GM18873 (cell line): ENCODE measurements around the gene ADIPOR1.
"Not testable (repeated sequence)": the region's sequence is repeated elsewhere in the genome, so short reads cannot be mapped to it uniquely, and the experiment has no call there.

Source experiments
- ATAC-seq: cut with Tn5 transposase; IDR thresholded peaks from one replicate; pipeline ENCODE4 v1.9.1; 2021; ENCODE audit warnings: mild to moderate bottlenecking, moderate library complexity, moderate number of reproducible peaks; ENCODE audit not compliant: unreplicated experiment, low FRiP score

Gene ADIPOR1

GRCh38 chr1:202941372-202941771 lies 16.7 kb downstream of the ADIPOR1 start:
- no peak for ATAC-seq

- ATAC-seq: no peak
These were observed 17.6 kb downstream of the ADIPOR1 start for GRCh38 chr1:202940561-202940960.

- ATAC-seq: no peak
These were observed 19.7 kb downstream of the ADIPOR1 start for GRCh38 chr1:202938287-202938925.

- not testable (repeated sequence) for ATAC-seq
These were observed 21.7 kb downstream of the ADIPOR1 start for GRCh38 chr1:202936409-202936808.

- ATAC-seq: no peak
These were observed 22.3 kb downstream of the ADIPOR1 start for GRCh38 chr1:202935844-202936243.

GRCh38 chr1:202934755-202935154 lies 23.4 kb downstream of the ADIPOR1 start:
- no peak for ATAC-seq

- ATAC-seq: no peak
These were observed 25.6 kb downstream of the ADIPOR1 start for GRCh38 chr1:202932476-202932875.

- peak; percentile 76 for ATAC-seq
These were observed 31.3 kb downstream of the ADIPOR1 start, which contains the start of gene KLHL12 for GRCh38 chr1:202926581-202927491. KLHL12 (minus strand) TSS chr1:202927234; CDS start chr1:202925162, 2,072 bp downstream.

- ATAC-seq: no peak
These were observed 34.6 kb downstream of the ADIPOR1 start for GRCh38 chr1:202923533-202923932.

- ATAC-seq: no peak
These were observed 38.5 kb downstream of the ADIPOR1 start for GRCh38 chr1:202919615-202920014.

GRCh38 chr1:202915146-202915545 lies 43.0 kb downstream of the ADIPOR1 start:
- no peak for ATAC-seq

GRCh38 chr1:202912476-202912875 lies 45.6 kb downstream of the ADIPOR1 start:
- ATAC-seq: not testable (repeated sequence)

GRCh38 chr1:202909494-202909893 lies 48.6 kb downstream of the ADIPOR1 start:
- ATAC-seq: no peak

GRCh38 chr1:202908998-202909397 lies 49.1 kb downstream of the ADIPOR1 start:
- ATAC-seq: no peak

GRCh38 chr1:202905331-202905730 lies 52.8 kb downstream of the ADIPOR1 start:
- no peak for ATAC-seq

- ATAC-seq: not testable (repeated sequence)
These were observed 54.3 kb downstream of the ADIPOR1 start for GRCh38 chr1:202903808-202904207.

- ATAC-seq: no peak
These were observed 56.6 kb downstream of the ADIPOR1 start for GRCh38 chr1:202901555-202901954.

GRCh38 chr1:202892501-202892900 lies 65.6 kb downstream of the ADIPOR1 start:
- no peak for ATAC-seq
